Measurements from ENCODE around the gene FCER2.

The FCER2 gene

DNA sequence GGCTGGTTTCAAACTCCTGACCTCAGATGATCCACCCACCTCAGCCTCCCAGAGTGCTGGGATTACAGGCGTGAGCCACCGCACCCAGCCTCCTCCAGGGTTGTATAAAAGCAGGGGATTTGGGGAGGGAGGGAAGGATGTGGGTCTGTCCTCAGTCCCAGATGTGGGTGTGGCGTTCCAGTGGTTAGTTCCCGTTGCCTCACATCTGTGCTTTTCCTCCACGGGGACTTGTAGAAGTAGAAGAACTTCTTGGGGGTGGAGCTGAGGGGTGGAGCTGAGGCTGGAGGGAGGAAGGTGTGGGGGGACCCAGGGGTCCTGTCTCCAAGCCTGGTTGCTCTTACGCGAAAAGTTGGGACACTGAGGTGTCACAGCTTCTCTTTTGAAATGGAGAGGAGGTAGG lies 25.6 kb downstream of the FCER2 start:
- DNase-seq: no peak

DNA sequence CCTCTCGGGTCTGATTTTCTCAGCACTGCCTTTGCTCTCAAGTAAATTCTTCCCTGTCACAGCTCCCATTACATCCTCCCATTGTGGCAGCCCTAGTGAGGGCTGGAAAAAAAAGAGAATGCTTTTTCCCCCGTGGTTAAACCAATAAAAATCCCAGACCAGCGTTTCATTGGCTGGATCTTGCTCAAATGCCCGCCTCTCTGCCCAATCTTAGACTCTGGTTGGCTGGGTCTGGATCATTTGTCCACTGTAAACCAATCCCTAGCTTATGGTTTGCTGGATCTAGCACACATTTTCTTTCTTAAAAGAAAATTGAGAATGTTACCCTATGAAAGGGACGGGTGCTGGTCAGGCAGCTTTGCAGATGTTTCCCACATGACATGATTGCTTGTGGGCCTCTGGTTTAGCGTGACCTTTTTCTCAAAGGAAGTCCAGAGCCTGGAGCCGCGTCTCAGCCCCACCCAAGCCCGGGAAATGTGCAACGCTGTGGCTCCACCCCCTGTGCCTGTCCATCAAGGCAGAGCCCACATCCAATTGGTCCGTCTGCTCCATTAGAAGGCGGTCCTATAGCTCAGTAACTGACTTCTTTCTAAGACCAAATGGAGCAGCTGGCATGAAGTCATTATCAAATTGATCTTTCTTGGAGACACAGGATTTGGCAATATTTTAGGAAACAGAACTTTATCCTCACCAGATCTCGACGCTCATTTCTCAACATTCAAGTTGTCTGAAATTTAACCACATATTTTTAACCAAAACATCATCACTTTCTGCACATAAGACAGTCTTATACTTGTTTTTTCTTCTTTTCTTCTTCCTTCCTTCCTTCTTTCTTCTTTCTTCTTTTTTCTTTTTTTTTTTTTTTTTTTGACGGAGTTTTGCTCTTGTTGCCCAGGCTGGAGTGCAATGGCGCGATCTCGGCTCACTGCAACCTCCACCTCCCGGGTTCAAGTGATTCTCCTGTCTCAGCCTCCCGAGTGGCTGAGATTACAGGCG lies 27.6 kb downstream of the FCER2 start:
- DNase-seq: peak in 1 of 2 experiments; percentile 24

DNA sequence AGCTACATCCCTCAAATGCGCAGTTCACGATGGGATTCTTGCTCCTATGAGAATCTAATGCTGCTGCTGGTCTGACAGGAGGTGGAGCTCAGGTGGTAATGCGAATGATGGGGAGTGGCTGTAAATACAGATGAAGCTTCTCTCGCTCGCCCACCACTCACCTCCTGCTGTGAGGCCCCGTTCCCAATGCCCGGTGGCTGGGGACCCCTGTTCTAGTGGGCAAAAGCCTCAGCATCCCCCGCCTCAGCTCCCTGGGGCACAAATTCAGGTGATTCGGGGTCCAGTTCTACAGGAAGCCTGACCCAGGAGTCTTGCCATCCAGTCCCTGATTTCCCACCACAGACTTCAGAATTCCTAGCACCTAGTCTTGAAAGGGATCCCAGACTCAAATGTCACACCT lies 29.4 kb downstream of the FCER2 start:
- no peak for DNase-seq

DNA sequence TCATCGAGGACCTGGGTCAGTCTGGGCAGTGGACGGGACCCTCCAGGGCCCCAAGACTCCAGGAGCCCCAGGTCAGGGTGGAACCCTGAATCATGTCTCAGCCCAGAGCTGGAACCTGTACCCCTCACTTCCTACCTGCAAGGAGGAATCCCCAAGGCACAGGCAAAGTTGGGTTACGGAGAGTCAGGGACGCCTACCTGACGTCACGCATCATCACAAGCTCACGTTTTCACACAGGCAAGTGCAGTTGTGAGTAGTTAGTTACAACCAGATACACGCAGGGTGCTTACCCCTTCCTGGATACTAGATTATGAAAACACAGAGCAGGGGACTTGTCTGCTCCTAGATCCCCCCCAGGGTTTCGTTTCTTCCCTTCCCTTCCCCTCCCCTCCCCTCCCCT lies 31.1 kb downstream of the FCER2 start:
- no peak for DNase-seq

DNA sequence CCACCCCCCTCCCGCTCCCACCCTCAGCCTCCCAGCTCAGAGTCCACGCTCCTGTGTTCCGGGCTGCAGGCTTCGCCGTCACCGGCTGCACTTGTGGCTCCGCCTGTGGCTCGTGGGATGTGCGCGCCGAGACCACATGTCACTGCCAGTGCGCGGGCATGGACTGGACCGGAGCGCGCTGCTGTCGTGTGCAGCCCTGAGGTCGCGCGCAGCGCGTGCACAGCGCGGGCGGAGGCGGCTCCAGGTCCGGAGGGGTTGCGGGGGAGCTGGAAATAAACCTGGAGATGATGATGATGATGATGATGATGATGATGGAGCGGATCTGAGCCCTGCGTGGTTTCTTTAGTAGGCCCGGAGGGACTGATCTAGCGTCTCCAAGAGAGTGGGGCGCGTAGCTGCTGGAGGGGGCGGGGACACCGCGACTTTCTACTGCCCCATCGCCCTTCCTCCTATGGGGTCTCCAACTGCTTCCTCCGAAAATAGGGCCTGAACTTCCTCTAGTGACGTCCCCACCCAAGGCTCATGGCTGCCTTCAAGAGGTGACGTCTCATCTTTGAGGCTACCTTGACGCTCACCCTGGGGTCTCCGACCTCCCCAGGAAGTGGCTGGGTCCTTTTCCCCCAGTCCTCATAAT lies 31.7 kb downstream of the FCER2 start:
- DNase-seq: no peak

DNA sequence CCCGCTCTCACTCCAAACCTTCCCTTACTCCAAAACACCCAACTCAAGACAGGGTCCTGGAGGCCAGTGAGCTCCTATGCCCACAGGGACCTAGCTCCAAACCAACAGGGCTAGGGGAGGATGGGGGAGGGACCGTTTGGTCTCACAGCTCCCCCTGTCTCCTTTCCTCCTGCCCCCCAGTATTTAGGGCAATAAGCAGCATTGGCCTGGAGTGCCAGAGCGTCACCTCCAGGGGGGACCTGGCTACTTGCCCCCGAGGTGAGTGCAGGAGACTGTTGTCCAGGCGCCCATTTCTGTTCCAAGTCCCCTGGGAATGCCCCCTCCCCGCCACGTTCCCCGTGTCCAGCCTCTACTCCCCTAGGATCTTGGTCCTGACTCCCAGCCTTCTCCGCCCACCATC lies 32.3 kb downstream of the FCER2 start:
- no peak for DNase-seq

DNA sequence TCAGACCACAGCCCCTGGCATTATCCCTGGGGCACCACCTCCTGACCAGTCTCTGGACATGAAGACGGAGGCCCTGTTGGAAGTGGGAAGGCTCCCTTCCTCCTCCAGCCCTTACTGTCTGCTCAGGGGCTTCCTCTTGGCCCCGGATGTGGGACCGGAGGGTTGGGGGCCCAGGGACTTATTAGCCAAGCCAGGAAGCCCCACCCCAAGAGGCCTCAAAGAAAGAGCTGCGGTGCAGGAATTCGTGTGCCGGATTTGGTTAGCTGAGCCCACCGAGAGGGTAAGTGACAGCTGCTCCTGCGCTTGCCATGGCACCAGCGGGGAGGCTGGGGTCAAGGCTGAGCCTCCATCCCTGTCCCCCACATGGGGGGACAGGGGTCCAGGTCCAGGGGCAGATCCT lies 33.1 kb downstream of the FCER2 start, which contains the start of gene RETN:
TSS of gene RETN (plus strand) at position 208 of the 400 bp plus-strand sequence. CDS start 278 bp downstream, outside the sequence.
- no peak for DNase-seq

DNA sequence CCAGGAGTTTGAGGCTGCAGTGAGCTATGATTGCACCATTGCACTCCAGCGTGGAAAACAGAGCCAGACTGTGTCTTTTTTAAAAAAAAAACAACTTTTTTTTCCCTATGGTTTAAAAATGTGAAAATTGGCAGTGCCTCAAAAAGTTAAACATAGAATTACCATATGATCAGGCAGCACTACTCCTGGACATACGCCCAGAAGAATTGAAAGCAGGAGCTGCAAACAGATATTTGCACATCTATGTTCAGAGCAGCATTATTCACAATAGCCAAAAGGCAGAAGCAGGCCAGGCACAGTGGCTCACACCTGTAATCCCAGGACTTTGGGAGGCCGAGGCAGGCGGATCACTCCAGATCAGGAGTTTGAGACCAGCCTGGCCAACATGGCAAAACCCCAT lies 36.9 kb downstream of the FCER2 start:
- DNase-seq: no peak

DNA sequence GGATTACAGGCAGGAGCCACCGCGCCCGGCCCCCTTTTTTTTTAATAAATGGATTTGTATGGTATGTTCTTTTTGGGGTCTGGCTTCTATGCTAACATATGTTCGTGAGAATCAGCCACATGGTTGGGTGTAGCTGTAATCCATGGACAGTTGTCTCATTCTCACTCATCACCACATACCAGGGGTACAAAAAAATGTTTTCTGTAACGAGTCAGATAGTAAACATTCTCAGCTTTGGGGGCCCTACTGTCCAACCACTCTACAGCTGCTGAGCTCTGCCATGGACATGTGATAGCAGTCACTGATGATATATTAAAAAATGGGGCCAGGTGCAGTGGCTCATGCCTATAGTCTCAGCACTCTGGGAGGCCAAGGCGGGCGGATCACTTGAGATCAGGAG lies 38.2 kb downstream of the FCER2 start:
- no peak for DNase-seq

DNA sequence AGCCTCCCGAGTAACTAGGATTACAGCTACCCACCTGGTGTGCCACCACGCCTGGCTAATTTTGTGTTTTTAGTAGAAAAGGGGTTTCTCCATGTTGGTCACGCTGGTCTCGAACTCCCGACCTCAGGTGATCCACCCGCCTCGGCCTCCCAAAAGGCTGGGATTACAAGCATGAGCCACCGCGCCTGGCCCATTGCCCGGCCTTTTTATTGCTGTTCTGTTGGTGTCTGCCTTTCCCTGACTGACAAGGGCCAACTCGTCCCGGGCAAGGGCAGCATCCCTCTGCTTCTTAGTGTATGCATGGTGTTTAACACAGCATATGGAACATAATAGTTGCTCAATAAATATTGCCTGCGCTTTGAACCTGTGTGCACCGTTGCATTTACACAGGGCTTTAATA lies 39.3 kb downstream of the FCER2 start:
- no peak for DNase-seq

DNA sequence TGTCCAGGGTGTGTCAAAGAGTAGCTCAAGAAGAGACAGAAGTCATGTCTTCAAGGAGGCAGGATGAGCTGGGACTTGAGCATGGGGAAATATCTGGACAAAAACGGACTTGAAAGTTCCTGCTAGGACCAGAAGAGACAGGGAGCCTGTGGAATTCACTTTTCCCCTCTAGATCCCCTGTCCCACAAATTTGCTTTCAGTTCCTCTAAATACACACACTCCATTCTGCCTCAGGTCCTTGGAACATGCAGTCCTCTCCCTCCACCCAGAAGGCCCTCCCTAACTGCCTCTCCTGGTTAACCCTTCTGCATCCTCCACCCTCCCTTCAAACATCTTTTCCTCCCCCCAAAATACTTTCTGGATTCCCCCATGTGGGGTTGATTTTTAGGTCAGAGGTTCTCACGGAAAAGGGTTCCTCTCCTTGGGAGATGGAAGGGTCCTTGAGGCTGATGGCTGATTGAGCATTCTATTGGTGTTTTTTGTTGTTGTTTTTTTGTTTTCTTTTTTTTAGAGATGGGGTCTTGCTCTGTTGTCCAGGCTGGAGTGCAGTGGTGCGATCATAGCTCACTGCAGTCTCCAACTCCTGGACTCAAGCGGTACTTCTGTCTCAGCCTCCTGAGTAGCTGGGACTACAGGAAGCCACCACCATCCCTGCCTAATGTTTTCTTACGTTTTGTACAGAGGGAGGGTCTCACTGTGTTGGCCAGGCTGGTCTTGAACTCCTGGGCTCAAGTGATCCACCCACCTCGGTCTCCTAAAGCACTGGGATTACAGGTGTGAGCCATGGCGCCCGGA lies 40.0 kb downstream of the FCER2 start:
- no peak for DNase-seq

DNA sequence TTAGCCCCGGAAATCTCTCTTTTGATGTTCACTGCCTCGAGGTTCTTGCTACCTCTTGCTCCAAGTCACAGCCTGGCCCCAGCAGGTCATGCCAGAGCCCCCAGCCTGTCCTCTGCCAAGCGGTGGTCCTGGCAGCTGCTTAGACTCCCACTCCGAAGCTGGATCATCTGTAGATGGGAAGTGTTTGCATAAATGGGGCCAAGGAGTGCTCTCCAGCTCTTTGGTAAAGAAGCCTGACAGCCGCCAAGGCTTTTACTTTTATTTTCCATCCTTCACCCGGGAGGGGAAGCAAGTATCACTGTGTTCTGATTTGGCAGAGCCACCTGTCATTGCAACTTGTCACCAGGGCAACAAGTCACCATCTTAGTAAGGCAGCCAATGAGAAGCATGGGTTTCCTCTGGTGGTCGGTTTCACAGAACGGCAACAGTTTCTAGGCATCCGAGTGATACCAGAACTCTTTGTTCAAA lies 43.7 kb downstream of the FCER2 start:
- peak in 1 of 2 experiments; percentile 47 for DNase-seq

DNA sequence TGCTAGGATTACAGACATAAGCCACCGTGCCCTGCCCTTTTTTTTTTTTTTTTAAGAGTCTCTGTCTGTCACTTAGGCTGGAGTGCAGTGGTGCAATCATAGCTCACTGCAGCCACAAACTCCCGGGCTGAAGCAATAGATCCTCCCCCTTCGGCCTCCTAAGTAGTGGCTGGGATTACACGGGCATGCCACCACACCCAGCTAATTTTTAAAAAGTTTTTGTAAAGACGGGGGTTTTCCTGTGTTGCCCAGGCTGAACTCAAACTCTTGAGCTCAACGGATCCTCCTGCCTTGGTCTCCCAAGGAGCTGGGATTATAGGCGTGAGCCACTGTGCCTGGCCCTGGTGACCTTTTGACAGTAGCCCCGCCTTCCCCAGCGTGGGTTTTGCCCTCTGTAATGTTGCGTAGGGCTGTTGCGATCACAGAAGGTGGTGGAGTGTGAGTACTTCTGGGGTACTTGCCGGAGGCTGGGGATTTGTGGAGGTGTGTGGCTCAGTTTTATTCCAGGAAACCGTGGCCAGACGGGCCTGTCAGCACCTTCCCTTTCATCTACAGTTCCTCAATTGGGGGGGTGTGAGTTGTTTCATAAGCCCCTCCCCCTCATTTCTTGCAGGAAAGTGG lies 44.7 kb downstream of the FCER2 start:
- peak in 1 of 2 experiments; percentile 32 for DNase-seq

DNA sequence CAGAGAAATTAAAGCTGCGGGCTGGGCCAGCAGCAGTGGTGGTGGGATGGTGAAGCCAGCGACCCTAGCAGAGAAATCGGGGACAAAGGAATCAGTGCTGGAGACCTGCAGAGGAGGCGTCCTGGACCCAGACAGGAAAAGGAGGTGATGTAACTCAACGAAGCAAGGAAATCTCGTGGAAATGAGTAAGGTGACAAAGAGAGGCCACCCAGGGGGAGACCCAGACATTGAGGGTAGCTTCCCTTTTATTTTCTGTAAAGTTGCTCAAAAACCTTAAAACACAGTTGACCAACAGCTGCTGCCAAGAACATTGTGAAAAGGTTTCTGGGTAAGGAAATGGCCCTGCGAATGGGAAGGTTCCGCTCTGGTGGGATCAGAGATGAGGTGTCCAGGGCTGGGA lies 46.4 kb downstream of the FCER2 start:
- no peak for DNase-seq

DNA sequence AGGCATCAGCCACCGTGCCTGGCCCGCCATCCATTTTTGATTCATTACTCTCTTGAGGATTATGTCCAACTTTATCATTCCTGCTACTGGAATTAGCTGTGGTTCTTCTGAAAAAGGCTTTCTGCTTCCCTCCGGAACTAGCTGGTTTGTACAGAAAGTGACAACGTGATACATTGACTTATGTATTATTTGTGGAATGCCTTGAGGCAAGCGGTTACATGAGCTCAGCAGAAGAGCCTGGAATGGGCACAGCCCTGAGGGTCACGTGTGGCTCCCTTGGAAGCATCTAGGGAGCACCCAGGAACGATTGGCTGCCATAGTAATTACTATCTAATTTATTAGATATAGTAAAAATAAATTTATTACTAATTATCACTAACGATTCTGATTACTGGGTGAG lies 47.5 kb downstream of the FCER2 start:
- DNase-seq: no peak

DNA sequence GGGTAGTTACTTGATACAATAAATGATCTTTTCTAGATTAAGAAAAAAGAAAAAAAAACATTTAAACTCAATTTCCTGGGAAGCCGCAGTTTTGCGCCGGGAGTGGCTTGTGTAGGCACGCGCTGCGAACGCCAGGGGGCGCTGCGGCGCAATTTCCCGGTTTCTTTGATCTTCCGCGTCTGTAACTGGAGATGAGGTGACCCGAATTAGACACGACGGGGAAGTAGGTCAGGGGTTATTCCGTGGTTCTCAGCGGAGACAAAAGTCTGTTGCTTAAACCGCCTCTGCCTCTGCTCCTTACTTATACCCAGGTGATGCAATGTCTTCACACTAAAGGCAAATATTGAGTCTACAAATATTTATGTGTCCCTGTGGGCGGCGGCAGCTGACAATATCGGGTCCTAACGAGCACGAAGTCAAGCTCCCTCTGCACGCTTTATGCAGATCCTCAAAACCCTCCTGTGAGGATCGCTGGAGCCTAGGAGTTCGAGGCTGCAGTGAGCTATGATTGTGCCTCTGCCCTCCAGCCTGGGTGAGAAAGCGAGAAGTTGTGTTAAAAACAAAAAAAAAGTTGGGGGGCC lies 49.8 kb downstream of the FCER2 start:
- DNase-seq: peak; percentile 78 to 84

DNA sequence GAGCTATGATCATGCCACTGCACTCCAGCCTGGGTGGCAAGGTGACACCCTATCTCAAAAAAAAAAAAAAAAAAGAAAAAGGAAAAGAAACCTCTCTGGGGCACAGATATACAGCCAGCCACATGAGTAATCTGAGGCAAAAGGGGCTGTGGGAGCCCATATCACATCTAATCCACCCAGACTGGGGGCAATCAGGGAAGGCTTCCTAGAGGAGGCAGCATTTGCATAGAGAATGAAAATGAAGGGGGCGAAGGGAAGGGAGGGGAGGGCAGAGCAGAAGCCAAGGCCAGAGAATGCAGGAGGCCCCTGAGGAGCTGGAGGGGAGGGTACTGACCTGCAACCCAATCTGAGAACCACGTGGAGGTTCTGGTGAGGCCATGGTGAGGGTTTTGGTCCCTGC lies 51.8 kb downstream of the FCER2 start:
- DNase-seq: no peak

DNA sequence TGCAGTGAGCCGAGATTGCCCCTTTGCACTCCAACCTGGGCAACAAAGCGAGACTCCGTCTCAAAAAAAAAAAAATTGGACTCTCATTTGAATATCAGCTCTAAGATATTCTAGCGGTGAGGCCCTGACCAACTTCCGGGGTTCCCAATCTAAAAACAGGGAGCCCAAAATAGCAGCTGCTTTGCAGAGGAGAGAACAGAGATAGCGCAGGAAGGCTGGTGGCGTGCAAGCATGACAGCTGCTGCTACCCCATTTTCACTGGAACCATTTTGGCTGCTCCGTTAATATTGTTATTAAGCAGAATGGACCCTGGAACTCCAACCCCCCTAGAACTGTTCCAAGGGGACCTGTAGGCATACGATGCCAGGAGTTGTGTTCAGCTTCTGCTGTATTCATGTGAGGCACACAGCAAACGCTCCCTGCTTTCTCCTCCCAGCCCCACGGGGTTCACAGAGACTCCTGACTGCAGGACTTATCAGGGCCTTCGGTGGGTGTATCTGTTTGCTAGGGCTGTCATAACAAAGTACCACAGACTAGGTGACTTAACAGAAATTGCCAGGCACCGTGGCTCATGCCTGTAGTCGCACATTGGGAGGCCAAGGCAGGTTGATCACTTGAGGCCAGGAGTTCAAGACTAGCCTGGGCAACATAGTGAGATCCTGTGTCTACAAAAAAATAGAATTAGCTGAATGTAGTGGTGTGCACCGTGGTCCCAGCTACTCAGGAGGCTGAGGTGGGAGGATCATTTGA lies 53.5 kb downstream of the FCER2 start:
- DNase-seq: no peak

DNA sequence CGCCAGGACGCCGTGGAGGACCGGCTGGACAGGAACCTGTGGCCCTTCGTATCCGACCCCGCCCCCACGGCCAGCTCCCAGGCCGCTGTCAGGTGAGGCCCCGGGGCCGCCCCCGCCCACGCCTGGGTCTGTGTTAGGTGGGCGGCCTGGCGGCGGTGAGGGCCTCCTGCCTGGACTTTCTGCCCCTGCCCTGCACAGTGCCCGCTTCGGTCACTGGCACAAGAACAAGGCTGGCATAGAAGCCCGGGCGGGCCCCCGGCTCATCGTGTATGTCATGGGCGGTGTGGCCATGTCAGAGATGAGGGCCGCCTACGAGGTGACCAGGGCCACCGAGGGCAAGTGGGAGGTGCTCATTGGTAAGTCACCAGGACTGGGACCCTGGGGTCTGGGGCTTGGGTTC lies 54.8 kb downstream of the FCER2 start:
- no peak for DNase-seq

DNA sequence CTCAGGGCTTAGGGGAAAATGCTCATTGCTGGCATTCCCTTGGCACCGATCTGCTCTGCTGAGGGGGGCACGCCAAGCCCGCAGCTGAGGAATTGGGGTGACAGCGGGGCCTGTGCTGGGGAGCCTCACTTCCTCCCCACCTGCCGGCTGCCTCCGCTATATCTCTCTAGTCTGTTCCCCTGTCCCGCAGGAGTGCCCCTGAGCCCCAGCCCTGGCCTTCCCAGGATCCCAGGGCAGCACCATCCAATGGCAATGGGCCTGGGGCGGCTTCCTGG lies 55.6 kb downstream of the FCER2 start:
- DNase-seq: no peak

DNA sequence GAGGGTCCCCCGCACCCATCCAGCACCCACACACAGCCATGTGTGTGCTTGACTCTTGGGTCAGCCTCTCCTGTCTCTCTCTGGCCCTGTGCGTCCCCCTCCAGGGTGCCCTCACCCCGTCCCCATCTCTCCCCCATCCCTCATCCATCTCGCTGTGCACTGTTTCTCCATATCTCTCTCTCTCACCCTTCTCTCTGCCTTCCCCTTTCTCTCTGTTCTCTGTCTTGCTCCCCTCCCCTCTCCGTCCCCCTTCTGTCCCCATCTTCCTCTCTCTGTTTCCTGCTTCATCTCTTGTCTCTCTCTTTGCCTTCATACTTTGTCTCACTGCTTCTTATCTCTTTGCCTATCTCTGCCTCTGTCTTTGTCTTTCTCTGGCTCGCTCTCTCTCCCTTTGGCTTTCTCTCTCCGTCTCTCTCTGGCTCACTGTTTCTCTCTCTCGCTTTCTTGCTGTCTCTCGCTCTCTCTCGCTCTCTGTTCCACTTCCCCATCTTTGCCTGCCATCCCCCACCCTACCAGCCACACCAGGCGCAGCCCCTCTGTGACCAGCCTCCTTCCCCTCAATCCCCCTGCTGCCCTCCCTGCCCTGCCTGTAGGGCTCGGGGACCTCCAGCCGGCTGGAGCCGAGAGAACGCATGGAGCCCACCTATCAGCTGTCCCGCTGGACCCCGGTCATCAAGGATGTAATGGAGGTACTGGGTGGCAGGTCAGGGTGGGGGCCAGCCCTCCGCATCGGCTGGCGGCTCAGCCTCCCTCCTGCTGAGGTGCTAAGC lies 56.1 kb downstream of the FCER2 start:
- DNase-seq: no peak

All from stimulated activated CD4-positive, alpha-beta T cell treated with anti-CD3 and anti-CD28 coated beads, Interleukin-4, amount 100 ng/mL, for 4 hours (primary cell).